HG02981 (cell line): Measurements from ENCODE around the gene GAS7.
A peak's percentile ranks its signal among the peaks of the same experiment; 100 is the strongest.
"Not testable (repeated sequence)": the region's sequence is repeated elsewhere in the genome, so short reads cannot be mapped to it uniquely, and the experiment has no call there.

Source experiments
- ATAC-seq: cut with Tn5 transposase; IDR thresholded peaks from one replicate; pipeline ENCODE4 v1.9.1; 2021; ENCODE audit warnings: mild to moderate bottlenecking, moderate library complexity; ENCODE audit not compliant: unreplicated experiment

Gene GAS7

GRCh38 chr17:10077561-10078299 lies 120.7 kb downstream of the GAS7 start:
- no peak for ATAC-seq

GRCh38 chr17:10075919-10076318 lies 122.5 kb downstream of the GAS7 start:
- no peak for ATAC-seq

- no peak for ATAC-seq
Observed at GRCh38 chr17:10073941-10074340, 124.5 kb downstream of the GAS7 start.

GRCh38 chr17:10072556-10073425 lies 125.6 kb downstream of the GAS7 start:
- ATAC-seq, result no peak

GRCh38 chr17:10072086-10072485 lies 126.3 kb downstream of the GAS7 start:
- no peak for ATAC-seq

- no peak for ATAC-seq
Observed at GRCh38 chr17:10071141-10071540, 127.3 kb downstream of the GAS7 start.

- no peak for ATAC-seq
Observed at GRCh38 chr17:10070690-10071089, 127.7 kb downstream of the GAS7 start.

- no peak for ATAC-seq
Observed at GRCh38 chr17:10069301-10069700, 129.1 kb downstream of the GAS7 start.

GRCh38 chr17:10067446-10068143 lies 130.8 kb downstream of the GAS7 start:
- ATAC-seq, result no peak

GRCh38 chr17:10064536-10064935 lies 133.9 kb downstream of the GAS7 start:
- ATAC-seq, result no peak

- no peak for ATAC-seq
Observed at GRCh38 chr17:10063730-10064241, 134.6 kb downstream of the GAS7 start.

GRCh38 chr17:10062691-10063385 lies 135.6 kb downstream of the GAS7 start:
- no peak for ATAC-seq

- no peak for ATAC-seq
Observed at GRCh38 chr17:10061111-10061845, 137.1 kb downstream of the GAS7 start.

- no peak for ATAC-seq
Observed at GRCh38 chr17:10060526-10060925, 137.9 kb downstream of the GAS7 start.

- peak; percentile 85 for ATAC-seq
Observed at GRCh38 chr17:10059684-10060211, 138.7 kb downstream of the GAS7 start.

GRCh38 chr17:10058921-10059683 lies 139.3 kb downstream of the GAS7 start:
- no peak for ATAC-seq

- not testable (repeated sequence) for ATAC-seq
Observed at GRCh38 chr17:10057466-10057865, 140.9 kb downstream of the GAS7 start.

GRCh38 chr17:10055262-10055975 lies 143.0 kb downstream of the GAS7 start:
- no peak for ATAC-seq
